HG03025 (cell line): Measurements from ENCODE around the gene ATPAF2.
A peak's percentile ranks its signal among the peaks of the same experiment; 100 is the strongest.

Experiments
- ATAC-seq: cut with Tn5 transposase; IDR thresholded peaks from one replicate; pipeline ENCODE4 v1.9.1; 2021; ENCODE audit warnings: mild to moderate bottlenecking, moderate library complexity; ENCODE audit not compliant: unreplicated experiment, low FRiP score

The ATPAF2 gene

DNA sequence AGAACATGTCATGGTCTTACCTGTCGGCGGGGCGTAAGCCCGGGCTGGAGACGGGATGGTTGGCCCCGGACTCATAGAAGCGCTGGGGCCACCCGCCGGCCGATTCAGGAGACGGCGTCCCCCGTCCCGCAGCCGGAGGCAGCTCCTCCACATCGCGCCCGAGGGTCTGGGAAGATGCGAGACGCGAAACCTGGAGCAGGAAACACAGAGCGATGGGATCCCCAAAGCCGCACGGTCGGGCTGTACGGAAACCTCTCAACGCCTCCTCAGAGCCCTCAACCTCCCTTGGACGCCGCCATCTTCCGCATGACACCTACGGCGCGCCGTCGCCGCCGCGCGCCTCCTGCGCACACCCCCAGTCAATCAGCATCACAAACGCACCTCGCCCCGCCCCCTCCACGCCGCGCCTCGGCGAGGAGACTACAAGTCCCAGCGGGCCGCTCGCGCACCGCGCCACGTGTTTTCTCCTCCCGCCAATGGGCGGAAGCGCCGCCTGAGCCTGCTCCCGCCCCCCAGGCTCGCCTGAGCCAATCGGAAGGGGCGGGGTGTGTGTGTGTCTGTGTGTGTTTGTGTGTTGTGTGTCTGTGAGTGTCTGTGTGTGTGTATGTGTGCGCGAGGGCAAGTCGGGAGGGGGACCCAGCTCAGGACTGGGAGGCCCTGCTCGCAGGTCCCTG, at the start of gene ATPAF2, which contains the start of gene GID4:
Gene ATPAF2, minus strand, starts transcription at position 308 of the 674 bp plus-strand sequence. Its CDS starts 155 bp downstream, at position 153.
Gene GID4, plus strand, starts transcription at position 548 of the 674 bp plus-strand sequence. Its CDS starts 57 bp downstream, at position 605.
- ATAC-seq: peak; percentile 73

DNA sequence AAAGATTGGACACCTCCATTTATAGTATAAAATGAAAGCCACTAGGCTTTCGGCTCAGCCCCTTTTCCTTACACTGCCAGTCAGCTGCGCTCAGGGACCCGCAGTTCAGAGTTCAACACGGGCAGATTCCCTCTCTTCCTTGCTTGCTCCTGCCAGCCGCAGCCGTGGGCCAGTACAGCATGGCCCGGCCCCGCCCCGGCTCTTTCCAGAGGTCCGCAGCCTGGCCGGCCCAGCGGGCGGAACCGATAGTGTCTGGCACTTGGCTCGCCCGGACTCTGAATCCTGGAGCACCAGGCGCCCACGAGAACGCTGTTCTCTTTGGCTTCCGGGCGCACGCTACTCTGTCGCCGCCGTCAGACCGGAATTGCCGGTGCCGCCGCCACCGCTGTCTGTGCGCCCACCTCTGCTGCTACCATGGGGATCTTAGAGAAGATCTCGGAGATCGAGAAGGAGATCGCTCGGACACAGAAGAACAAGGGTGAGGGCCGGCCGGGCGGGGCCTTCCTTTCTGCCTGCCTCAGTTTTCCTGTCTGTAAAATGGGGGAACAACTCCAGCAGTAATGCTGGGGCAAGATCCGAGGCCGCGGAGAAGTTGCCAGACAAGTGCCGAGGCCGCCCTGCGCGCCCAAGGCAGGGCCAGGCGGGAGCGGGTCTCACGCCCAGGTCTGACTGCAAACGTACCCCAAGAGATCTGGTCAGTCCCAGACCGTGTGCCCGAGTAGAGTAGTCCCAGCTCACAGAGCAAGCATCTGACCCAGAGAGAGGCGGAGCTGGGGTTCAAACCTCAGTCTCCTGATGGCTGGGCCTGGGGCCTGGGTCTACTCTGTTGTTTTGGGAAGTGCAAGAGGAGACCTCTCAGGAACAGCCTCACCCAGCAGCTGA, 48.9 kb upstream of the ATPAF2 start, which contains the start of gene DRG2:
Gene DRG2, plus strand, starts transcription at position 339 of the 882 bp plus-strand sequence. Its CDS starts 76 bp downstream, at position 415.
- ATAC-seq: peak; percentile 67

DNA sequence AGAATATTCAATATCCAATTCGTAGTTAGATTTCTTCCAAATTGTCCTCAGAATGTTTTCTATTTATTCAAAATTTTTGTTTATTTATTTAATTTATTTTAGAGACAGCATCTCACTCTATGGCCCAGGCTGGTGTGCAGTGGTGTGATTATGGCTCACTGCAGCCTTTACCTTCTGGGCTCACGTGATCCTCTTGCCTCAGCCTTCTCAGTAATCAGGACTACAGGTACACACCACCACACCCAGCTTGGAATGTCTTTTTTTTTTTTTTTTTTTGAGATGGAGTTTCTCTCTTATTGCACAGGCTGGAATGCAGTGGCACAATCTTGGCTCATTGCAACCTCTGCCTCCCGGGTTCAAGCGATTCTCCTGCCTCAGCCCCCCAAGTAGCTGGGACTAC, 45.3 kb upstream of the ATPAF2 start:
- no peak for ATAC-seq

DNA sequence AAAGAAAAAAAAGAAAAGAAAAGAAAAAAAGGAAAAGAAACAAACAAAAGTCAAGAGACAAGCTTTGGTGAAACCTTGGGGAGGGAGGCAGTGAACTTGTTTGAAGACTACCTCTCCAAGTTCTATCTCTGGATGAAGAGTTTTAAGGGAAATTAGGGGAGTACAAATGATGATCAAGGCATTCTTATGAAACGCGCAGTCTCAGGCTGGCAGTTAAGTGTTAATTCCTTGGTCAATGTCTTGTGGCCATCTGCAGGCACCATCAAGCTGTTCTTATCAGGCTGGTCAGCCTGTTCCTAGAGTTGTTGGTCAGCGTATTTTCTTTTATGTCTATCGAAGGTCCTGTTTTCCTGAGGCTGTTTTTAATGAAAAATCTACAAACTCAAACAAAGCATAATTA, 40.6 kb upstream of the ATPAF2 start:
- no peak for ATAC-seq

DNA sequence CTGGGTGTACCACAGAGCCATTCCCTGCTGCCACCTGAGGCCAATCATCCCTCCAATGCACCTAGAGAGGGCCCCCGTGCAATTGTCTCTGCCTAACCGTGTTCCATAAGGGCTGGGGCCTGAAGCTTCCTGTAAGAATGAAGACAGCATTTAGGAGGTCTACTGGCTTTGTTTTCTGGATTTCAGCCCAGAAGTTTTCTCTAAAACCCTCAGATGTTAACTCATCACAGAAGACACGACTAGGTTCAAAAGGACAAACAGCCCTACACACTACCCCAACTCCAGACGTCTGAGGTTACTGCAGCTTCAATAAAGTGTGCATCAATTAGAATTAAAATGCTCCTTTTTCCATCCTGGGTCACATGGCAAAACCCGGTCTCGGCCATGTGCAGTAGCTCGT, 38.0 kb upstream of the ATPAF2 start:
- no peak for ATAC-seq

DNA sequence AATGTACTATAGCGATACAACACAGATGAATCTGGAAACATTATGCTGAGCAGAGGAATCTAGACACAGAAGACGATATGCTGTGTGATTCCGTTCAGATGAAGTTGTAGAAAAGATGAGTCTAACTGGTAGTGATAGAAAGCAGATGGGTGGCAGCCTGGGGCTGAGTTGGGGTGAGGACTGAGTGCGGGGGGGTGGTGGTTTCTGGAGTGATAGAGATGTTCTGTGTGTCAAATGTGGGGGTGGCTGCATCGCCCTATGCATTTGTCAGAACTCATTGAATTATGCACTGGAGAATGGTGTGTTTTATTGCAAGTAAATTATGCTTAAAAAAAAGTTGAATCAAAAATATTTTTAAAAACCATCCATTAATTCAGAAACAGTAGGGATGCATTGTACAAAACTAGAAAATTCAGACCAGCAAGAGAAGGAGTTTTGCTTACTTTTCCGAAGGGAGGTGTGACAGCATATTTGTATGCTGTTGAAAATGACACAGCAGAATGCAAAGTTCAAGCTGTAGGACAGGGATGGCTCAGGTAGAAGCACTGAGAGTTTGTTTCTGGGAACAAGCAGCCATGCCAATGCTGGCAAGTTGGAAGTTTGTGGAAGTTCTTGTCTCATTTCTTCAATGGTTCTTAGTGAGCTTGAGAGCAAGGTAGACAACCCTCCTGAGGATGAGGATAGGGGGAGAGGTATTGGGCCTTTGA, 35.8 kb upstream of the ATPAF2 start:
- no peak for ATAC-seq

DNA sequence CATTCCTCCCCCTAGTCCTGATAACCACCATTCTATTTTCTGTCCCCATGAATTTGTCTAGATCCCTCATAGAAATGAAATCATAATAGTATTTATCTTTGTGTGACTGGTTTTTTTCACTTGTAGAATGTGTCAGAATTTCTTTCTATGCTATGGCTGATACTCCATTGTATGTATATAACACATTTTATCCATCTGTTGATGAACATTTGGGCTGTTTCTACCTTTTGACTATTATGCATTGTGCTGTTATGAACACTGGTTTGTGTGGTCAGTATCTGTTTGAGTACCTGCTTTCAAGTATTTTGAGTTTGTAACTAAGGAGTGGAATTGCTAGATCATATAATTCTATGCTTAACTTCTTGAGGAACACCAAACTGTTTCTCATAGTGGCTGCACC, 32.8 kb upstream of the ATPAF2 start:
- ATAC-seq: no peak

DNA sequence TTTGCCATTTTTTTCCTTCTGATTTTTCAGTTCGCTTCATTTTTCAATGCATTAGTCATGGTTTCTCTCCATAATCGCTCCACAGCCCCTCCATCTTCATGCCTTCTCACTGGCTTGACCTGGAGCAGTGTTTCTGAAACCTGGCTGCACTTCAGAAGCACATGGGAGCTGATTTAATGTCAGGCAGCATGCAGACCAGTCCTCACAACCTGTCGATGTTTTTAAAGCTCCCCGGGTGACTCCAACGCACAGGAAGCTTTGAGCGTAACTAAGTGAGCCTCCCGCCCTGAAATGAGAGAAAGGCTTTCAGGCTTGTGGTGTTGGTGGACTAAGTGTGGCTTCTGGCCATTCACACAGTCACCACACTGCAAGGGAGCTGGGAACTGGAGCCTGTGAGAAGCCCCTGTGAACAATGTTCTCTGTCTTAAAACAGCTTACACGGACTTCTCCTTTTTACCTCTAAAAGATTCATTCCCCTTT, 31.9 kb upstream of the ATPAF2 start:
- no peak for ATAC-seq

DNA sequence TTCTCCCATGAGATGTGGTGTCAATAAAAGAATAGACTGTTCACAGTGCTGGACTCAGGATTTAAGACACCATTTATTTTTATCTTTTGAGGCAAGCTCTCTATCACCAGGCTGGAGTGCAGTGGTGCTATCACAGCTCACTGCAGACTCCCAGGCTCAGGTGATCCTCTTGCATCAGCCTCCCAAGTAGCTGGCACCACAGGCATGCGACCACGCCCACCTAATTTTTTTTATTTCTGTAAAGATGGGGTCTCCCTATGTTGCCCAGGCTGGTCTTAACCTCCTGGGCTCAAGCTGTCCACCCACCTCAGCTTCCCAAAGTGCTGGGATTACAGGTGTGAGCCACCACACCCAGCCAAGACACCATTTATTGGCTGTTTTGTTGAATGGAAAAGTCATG, 30.1 kb upstream of the ATPAF2 start:
- ATAC-seq: no peak

DNA sequence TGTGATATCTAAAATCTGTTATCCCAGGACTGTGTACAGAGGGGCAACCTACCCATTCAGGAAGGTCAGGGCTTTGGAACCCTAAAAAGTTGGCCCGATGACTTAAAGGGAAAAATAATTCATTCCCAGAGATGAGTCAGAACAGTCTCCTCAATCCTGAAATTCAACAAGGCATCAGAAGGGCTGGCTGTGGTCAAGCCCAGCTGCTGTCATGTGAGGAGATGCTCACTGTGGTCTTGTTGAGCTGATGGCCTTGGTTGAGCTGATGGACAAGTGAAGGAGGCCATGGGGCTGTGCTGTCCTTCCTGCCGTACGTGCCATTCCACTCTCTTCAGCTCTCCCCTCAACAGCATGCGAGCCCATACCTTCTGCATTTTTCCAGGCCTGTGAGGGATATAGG, 27.9 kb upstream of the ATPAF2 start:
- ATAC-seq: no peak

DNA sequence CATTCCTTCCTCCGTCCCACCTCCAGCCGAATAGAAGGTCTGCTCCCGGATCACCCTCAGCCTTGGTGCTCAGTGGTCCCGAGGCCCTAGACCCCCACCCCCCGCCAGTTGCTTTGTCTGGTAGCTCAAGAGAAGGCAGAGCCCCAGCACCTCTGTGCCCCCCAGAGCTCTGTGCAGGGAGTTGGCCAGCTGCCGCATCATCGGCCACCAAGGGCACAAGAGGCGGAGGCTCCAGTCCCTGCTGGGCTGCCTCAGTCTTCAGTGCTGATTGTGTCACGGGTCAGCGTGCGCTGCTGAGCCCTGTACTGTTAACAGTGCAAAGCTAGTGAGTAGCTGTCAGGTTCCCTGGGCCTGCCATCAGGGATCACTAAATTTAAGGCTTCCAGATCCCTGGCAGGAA, 26.6 kb upstream of the ATPAF2 start:
- no peak for ATAC-seq

DNA sequence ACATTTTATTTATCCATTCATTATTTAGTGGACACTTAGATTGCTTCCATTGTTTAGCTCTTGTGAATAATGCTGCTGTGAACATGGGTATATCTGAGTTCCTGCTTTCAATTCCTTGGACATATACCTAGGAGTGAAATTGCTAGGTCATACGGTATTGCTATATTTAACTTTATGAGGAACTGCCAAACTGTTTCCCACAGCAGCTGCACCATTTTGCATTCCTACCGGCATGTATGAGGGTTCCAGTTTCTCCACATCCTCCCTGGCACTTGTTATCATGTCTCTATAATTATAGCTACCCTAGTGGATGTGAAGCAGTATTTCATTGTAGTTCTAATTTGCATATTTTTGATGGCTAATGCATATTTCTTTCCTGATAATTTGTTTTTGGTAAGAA, 25.1 kb upstream of the ATPAF2 start:
- no peak for ATAC-seq

DNA sequence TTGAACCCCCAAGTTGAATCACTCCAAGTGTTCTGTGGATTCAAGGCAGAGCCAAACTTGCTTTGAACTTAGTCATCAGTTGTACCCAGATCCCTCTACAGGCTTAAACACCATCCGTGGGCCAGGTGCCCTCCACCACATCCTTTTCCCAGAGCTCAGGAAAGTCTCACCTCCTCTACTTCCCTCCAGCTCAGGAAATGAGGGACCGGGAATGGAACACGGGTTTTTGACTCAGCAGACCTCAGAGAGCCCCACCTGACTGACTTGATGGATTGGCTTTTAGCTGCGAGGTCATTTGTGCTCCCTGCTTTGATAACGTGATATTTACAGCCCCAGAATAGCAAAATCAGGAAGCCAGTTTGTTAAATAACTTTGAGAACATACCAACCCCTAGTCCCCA, 20.3 kb upstream of the ATPAF2 start:
- ATAC-seq: no peak

DNA sequence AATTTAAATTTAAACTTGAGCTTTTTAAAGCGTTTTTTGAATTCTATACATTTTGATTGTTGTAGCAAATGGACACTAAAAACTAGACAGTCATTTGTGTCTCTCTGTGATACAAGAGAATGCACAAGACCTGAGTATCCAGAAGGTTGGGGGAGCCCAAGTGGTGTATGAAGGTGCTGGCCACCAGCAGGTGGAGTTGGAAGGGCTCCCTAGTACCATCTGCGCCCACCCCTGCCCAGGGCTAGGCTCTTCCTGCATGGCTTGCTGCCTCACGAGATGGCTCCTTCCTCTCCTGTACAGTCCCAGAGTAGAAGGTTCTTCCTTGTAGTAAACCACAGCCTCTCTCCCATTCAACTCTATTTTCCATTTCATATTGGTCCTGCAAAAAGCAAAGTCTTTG, 17.2 kb upstream of the ATPAF2 start:
- ATAC-seq: no peak

DNA sequence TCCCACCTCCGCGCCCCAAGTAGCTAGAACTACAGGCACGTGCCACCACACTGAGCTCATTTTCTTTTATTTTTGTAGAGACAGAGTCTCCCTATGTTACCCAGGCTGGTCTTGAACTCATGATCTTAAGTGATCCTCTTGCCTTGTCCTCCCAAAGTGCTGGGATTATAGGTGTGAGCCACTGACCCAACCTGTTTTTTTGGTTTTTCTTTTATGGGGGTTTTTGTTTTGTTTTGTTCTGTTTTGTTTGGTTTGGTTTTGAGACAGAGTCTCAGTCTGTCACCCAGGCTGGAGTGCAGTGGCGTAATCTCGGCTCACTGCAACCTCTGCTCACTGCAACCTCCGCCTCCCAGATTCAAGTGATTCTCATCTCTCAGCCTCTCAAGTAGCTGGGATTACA, 16.6 kb upstream of the ATPAF2 start:
- no peak for ATAC-seq

DNA sequence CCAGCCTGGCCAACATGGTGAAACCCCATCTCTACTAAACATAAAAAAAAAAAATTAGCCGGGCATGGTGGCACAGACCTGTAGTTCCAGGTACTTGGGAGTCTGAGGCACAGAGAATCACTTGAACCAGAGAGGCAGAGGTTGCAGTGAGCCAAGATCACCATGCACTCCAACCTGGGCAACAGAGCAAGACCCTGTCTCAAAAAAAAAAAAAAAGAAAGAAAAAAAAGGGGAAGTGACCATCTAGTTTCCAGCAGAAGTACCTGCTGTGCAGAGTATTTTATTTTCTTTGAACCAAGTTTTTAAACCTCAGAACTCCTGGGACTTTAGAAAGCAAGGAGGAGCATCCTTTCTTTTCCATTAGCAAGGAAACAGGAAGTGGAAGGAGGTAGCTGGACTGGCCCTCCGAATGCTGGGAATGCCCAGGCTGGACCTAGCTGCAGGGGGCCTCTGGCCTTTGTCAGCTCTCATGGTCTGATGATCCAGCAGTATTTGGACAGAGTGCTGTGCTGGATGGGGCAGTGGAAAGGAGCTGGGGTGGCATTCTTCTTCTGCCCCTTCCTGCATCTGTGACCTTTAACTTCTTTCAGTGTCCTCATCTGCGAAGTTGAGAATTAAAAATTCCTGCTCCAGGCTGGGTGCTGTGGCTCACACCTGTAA, 6.9 kb upstream of the ATPAF2 start:
- no peak for ATAC-seq

DNA sequence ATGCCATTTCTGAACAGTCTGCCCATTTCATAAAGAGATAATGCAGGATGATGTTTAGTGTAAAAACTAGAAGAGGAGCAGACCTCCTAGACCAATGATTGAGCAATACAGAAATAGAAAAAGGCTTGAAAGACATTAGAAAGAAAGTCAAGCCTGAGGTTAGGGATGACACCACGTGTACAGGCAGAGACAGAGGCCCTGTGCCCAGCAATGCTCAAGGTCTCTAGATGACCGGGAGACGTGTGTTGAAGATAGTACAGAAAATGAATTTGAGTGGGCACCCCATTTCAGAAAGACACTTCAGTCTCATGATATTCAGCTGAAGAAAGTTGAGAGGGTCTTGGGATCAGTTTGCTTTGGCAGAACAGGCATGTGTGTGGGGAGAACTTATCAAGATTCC, 5.6 kb upstream of the ATPAF2 start:
- no peak for ATAC-seq

DNA sequence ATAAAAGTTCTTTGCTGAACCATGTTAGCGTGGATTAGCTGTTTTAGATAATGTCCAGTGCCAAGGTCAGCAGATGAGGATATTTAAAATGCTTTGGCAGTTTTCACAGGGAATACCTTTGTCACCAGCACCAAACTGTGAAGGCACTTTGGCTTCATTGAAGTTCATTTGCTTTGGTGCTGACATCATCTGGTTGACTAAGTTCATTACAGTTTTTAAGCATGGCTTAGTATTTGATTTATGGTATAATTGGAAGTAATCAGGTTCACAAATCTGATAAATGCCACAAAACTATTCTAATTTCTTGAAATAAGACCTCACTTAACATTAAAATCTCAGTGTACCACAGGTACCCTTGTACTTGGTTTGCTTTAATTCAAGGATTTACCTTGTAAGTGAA, 4.5 kb upstream of the ATPAF2 start:
- no peak for ATAC-seq

DNA sequence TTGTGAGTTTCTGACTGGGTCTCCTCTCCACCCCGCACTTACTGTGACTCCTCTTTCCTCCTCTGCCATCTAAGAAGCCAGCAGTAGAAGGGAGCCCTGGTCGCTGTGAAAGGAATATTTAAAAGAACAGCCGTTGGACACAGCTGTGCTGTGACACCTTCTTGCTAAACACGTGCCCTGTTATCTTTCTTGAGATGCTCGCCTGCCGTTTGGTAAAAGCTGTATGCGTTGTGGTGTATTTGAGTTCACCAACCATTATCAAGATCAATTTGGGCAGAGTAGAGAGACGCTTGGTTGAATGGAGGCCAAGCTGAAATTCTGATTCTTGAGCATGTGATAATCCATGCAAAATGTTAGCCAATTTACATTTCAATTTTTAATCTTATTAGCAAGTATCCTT, 4.0 kb upstream of the ATPAF2 start:
- no peak for ATAC-seq

DNA sequence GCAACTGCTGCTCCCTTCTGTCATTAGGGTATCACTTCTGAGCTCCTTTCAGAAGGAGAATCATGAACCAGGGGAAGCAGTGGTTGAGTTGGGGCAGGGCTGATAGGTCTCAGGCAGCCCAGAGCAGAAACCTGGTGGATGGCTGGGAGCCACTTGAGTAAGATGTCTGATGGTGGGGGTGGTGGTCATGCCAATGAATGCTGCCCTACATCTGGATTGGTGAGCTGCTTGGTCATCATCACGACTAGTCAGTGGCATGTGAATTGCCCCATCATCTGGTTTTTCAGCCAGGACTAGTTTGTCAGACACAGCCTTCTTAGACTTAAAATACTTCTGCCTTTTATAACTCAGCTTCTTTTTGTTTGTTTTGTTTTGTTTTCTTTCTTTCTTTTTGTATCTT, 2.8 kb upstream of the ATPAF2 start:
- no peak for ATAC-seq
